ENCODE results near the gene TCFL5.

The TCFL5 gene

GRCh38 chr20:62822788-62823651 lies 38.6 kb downstream of the TCFL5 start:
- H3K27ac ChIP-seq (ENCODE audit: insufficient read depth, low read length, poor library complexity, severe bottlenecking): no peak overlapping the region
- no peak overlapping the region for H3K4me3 ChIP-seq (ENCODE audit: insufficient read depth, low read depth, low read length, poor library complexity, severe bottlenecking)
- peaks cover 8% of the 10 kb centered on the region for H3K27me3 ChIP-seq (replicated peaks; ENCODE audit: control insufficient read depth, insufficient read depth, low read length, poor library complexity, severe bottlenecking)
- peaks cover 11% of the 10 kb centered on the region for H3K4me1 ChIP-seq (ENCODE audit: control insufficient read depth, insufficient read depth, low read length, poor library complexity, severe bottlenecking)
- H3K9me3 ChIP-seq (ENCODE audit: control insufficient read depth, low read length): no peaks in the 10 kb centered on the region
- DNase-seq: no peak
- no peaks in the 10 kb centered on the region for H3K36me3 ChIP-seq (ENCODE audit: control insufficient read depth, insufficient read depth, low read length)

GRCh38 chr20:62822239-62822787 lies 39.3 kb downstream of the TCFL5 start:
- Histone ChIP-seq H3K4me1 (ENCODE audit: control insufficient read depth, insufficient read depth, low read length, poor library complexity, severe bottlenecking) (peaks cover 13% of the 10 kb centered on the region), H3K27ac (ENCODE audit: insufficient read depth, low read length, poor library complexity, severe bottlenecking) (no peak overlapping the region), H3K4me3 (ENCODE audit: insufficient read depth, low read depth, low read length, poor library complexity, severe bottlenecking) (no peak overlapping the region), H3K36me3 (ENCODE audit: control insufficient read depth, insufficient read depth, low read length) (no peaks in the 10 kb centered on the region), H3K27me3 (replicated peaks; ENCODE audit: control insufficient read depth, insufficient read depth, low read length, poor library complexity, severe bottlenecking) (peaks cover 15% of the 10 kb centered on the region), H3K9me3 (ENCODE audit: control insufficient read depth, low read length) (no peaks in the 10 kb centered on the region)
- DNase-seq: no peak

GRCh38 chr20:62821726-62822210 lies 39.9 kb downstream of the TCFL5 start:
- H3K27me3 ChIP-seq (replicated peaks; ENCODE audit: control insufficient read depth, insufficient read depth, low read length, poor library complexity, severe bottlenecking): peaks cover 19% of the 10 kb centered on the region
- no peak overlapping the region for H3K4me3 ChIP-seq (ENCODE audit: insufficient read depth, low read depth, low read length, poor library complexity, severe bottlenecking)
- H3K27ac ChIP-seq (ENCODE audit: insufficient read depth, low read length, poor library complexity, severe bottlenecking): no peak overlapping the region
- peaks cover 15% of the 10 kb centered on the region for H3K4me1 ChIP-seq (ENCODE audit: control insufficient read depth, insufficient read depth, low read length, poor library complexity, severe bottlenecking)
- DNase-seq: no peak
- no peaks in the 10 kb centered on the region for H3K9me3 ChIP-seq (ENCODE audit: control insufficient read depth, low read length)
- no peaks in the 10 kb centered on the region for H3K36me3 ChIP-seq (ENCODE audit: control insufficient read depth, insufficient read depth, low read length)

GRCh38 chr20:62820962-62821725 lies 40.5 kb downstream of the TCFL5 start:
- Histone ChIP-seq H3K4me1 (ENCODE audit: control insufficient read depth, insufficient read depth, low read length, poor library complexity, severe bottlenecking) (peaks cover 21% of the 10 kb centered on the region), H3K27ac (ENCODE audit: insufficient read depth, low read length, poor library complexity, severe bottlenecking) (no peak overlapping the region), H3K4me3 (ENCODE audit: insufficient read depth, low read depth, low read length, poor library complexity, severe bottlenecking) (no peak overlapping the region), H3K27me3 (replicated peaks; ENCODE audit: control insufficient read depth, insufficient read depth, low read length, poor library complexity, severe bottlenecking) (peaks cover 24% of the 10 kb centered on the region), H3K9me3 (ENCODE audit: control insufficient read depth, low read length) (no peaks in the 10 kb centered on the region), H3K36me3 (ENCODE audit: control insufficient read depth, insufficient read depth, low read length) (no peaks in the 10 kb centered on the region)
- DNase-seq: no peak

GRCh38 chr20:62820208-62820961 lies 41.2 kb downstream of the TCFL5 start:
- peaks cover 31% of the 10 kb centered on the region for H3K27me3 ChIP-seq (replicated peaks; ENCODE audit: control insufficient read depth, insufficient read depth, low read length, poor library complexity, severe bottlenecking)
- no peak overlapping the region for H3K4me3 ChIP-seq (ENCODE audit: insufficient read depth, low read depth, low read length, poor library complexity, severe bottlenecking)
- H3K27ac ChIP-seq (ENCODE audit: insufficient read depth, low read length, poor library complexity, severe bottlenecking): no peak overlapping the region
- no peaks in the 10 kb centered on the region for H3K36me3 ChIP-seq (ENCODE audit: control insufficient read depth, insufficient read depth, low read length)
- H3K9me3 ChIP-seq (ENCODE audit: control insufficient read depth, low read length): no peaks in the 10 kb centered on the region
- peaks cover 26% of the 10 kb centered on the region for H3K4me1 ChIP-seq (ENCODE audit: control insufficient read depth, insufficient read depth, low read length, poor library complexity, severe bottlenecking)
- no peak for DNase-seq

- Histone ChIP-seq H3K4me3 (ENCODE audit: insufficient read depth, low read depth, low read length, poor library complexity, severe bottlenecking) (no peak overlapping the region), H3K9me3 (ENCODE audit: control insufficient read depth, low read length) (no peaks in the 10 kb centered on the region), H3K4me1 (ENCODE audit: control insufficient read depth, insufficient read depth, low read length, poor library complexity, severe bottlenecking) (peaks cover 22% of the 10 kb centered on the region), H3K27ac (ENCODE audit: insufficient read depth, low read length, poor library complexity, severe bottlenecking) (no peak overlapping the region), H3K36me3 (ENCODE audit: control insufficient read depth, insufficient read depth, low read length) (no peaks in the 10 kb centered on the region), H3K27me3 (replicated peaks; ENCODE audit: control insufficient read depth, insufficient read depth, low read length, poor library complexity, severe bottlenecking) (peaks cover 32% of the 10 kb centered on the region)
- no peak for DNase-seq
These were observed 42.0 kb downstream of the TCFL5 start for GRCh38 chr20:62819494-62820174.

GRCh38 chr20:62818592-62819493 lies 42.8 kb downstream of the TCFL5 start:
- H3K9me3 ChIP-seq (ENCODE audit: control insufficient read depth, low read length): no peaks in the 10 kb centered on the region
- H3K27ac ChIP-seq (ENCODE audit: insufficient read depth, low read length, poor library complexity, severe bottlenecking): no peak overlapping the region
- no peak overlapping the region for H3K4me3 ChIP-seq (ENCODE audit: insufficient read depth, low read depth, low read length, poor library complexity, severe bottlenecking)
- no peak for DNase-seq
- peaks cover 14% of the 10 kb centered on the region for H3K4me1 ChIP-seq (ENCODE audit: control insufficient read depth, insufficient read depth, low read length, poor library complexity, severe bottlenecking)
- no peaks in the 10 kb centered on the region for H3K36me3 ChIP-seq (ENCODE audit: control insufficient read depth, insufficient read depth, low read length)
- peaks cover 32% of the 10 kb centered on the region for H3K27me3 ChIP-seq (replicated peaks; ENCODE audit: control insufficient read depth, insufficient read depth, low read length, poor library complexity, severe bottlenecking)

GRCh38 chr20:62817975-62818591 lies 43.5 kb downstream of the TCFL5 start:
- Histone ChIP-seq H3K27ac (ENCODE audit: insufficient read depth, low read length, poor library complexity, severe bottlenecking) (no peak overlapping the region), H3K36me3 (ENCODE audit: control insufficient read depth, insufficient read depth, low read length) (no peaks in the 10 kb centered on the region), H3K4me3 (ENCODE audit: insufficient read depth, low read depth, low read length, poor library complexity, severe bottlenecking) (no peak overlapping the region), H3K4me1 (ENCODE audit: control insufficient read depth, insufficient read depth, low read length, poor library complexity, severe bottlenecking) (peaks cover 14% of the 10 kb centered on the region), H3K27me3 (replicated peaks; ENCODE audit: control insufficient read depth, insufficient read depth, low read length, poor library complexity, severe bottlenecking) (peaks cover 32% of the 10 kb centered on the region), H3K9me3 (ENCODE audit: control insufficient read depth, low read length) (no peaks in the 10 kb centered on the region)
- no peak for DNase-seq

Data from effector memory CD4-positive, alpha-beta T cell (primary cell).